Upper lobe of left lung (tissue), 4 donors: ENCODE data around the gene COL23A1.

ENCODE experiments used
- POLR2AphosphoS5 ChIP-seq, 2 donors: sonication (generic); formaldehyde crosslinking; IDR thresholded peaks; one replicate each; pipeline ENCODE4 v1.5.1; 2017; ENCODE audit warnings: antibody characterized with exemption in 2 of 2
- TF ChIP-seq, protein P1 (sequence below), 6 experiments: fragments of 450-650 bp in 4 of 6; fragments of 200-600 bp in 2 of 6; sonication (generic) in 2 of 6; IDR thresholded peaks; one replicate each; pipeline ENCODE4 v1.5.1; 2016 to 2019; ENCODE audit warnings: antibody characterized with exemption in 6 of 6

DNA sequence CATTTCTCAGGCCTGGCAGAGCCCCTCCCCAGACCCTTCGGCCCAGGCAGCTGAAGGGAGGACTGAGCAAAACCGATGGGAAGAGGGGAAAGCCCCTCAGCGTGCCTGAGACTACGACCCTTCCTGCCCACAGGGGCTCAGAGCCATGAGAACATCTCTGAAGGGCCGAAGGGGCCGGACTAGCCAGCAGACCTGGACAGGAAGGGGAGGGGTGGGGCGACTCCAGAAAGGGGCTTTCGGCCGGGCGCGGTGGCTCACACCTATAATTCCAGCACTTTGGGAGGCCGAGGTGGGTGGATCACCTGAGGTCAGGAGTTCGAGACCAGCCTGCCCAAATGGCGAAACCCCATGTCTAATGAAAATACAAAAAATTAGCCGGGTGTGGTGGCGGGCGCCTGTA lies 271.8 kb downstream of the COL23A1 start:
- TF ChIP-seq, protein P1, sequence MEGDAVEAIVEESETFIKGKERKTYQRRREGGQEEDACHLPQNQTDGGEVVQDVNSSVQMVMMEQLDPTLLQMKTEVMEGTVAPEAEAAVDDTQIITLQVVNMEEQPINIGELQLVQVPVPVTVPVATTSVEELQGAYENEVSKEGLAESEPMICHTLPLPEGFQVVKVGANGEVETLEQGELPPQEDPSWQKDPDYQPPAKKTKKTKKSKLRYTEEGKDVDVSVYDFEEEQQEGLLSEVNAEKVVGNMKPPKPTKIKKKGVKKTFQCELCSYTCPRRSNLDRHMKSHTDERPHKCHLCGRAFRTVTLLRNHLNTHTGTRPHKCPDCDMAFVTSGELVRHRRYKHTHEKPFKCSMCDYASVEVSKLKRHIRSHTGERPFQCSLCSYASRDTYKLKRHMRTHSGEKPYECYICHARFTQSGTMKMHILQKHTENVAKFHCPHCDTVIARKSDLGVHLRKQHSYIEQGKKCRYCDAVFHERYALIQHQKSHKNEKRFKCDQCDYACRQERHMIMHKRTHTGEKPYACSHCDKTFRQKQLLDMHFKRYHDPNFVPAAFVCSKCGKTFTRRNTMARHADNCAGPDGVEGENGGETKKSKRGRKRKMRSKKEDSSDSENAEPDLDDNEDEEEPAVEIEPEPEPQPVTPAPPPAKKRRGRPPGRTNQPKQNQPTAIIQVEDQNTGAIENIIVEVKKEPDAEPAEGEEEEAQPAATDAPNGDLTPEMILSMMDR (IDR thresholded peaks at IDR 0.05), result no peak
- no peak for TF ChIP-seq POLR2AphosphoS5 (IDR thresholded peaks at IDR 0.05)
